ENCODE measurements around the gene CTU2. TPM values are rescaled to one million over a fixed set of nuclear protein-coding genes. Genes with fewer than 3 reads are reported as not detected.

Gene CTU2
- total RNA-seq, 1 experiment from 2014 or later: 24.8 TPM

DNA sequence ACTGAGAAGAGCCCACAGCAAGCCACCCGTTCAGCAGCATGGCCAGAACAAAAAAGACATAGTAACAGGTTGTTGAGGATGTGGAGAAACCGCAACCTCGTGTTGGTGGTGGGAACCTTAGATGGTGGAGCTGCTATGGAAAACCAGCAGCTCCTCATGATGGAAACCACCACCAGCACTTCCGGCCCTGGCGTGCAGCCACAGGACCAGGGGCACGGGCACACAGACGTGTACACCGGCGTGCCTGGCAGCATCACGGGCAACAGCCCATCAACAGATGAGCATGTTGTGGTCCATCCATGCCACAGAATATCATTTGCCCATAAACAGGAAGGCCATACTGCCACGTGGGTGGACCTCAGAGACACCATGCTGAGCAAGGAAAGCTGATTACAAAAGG, 11.9 kb downstream of the CTU2 start:
- TF ChIP-seq POLR2AphosphoS5 (IDR thresholded peaks at IDR 0.05; ENCODE audit: low read depth, low read length) (no peak), SIN3A (IDR thresholded peaks at IDR 0.05; ENCODE audit: borderline replicate concordance, insufficient read depth, low read depth, low read length) (no peak), TCF7L2 (IDR thresholded peaks at IDR 0.05; ENCODE audit: low read depth, low read length) (no peak)
- TF ChIP-seq, protein P1, sequence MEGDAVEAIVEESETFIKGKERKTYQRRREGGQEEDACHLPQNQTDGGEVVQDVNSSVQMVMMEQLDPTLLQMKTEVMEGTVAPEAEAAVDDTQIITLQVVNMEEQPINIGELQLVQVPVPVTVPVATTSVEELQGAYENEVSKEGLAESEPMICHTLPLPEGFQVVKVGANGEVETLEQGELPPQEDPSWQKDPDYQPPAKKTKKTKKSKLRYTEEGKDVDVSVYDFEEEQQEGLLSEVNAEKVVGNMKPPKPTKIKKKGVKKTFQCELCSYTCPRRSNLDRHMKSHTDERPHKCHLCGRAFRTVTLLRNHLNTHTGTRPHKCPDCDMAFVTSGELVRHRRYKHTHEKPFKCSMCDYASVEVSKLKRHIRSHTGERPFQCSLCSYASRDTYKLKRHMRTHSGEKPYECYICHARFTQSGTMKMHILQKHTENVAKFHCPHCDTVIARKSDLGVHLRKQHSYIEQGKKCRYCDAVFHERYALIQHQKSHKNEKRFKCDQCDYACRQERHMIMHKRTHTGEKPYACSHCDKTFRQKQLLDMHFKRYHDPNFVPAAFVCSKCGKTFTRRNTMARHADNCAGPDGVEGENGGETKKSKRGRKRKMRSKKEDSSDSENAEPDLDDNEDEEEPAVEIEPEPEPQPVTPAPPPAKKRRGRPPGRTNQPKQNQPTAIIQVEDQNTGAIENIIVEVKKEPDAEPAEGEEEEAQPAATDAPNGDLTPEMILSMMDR (IDR thresholded peaks at IDR 0.05): no peak
- TF ChIP-seq, protein P2, sequence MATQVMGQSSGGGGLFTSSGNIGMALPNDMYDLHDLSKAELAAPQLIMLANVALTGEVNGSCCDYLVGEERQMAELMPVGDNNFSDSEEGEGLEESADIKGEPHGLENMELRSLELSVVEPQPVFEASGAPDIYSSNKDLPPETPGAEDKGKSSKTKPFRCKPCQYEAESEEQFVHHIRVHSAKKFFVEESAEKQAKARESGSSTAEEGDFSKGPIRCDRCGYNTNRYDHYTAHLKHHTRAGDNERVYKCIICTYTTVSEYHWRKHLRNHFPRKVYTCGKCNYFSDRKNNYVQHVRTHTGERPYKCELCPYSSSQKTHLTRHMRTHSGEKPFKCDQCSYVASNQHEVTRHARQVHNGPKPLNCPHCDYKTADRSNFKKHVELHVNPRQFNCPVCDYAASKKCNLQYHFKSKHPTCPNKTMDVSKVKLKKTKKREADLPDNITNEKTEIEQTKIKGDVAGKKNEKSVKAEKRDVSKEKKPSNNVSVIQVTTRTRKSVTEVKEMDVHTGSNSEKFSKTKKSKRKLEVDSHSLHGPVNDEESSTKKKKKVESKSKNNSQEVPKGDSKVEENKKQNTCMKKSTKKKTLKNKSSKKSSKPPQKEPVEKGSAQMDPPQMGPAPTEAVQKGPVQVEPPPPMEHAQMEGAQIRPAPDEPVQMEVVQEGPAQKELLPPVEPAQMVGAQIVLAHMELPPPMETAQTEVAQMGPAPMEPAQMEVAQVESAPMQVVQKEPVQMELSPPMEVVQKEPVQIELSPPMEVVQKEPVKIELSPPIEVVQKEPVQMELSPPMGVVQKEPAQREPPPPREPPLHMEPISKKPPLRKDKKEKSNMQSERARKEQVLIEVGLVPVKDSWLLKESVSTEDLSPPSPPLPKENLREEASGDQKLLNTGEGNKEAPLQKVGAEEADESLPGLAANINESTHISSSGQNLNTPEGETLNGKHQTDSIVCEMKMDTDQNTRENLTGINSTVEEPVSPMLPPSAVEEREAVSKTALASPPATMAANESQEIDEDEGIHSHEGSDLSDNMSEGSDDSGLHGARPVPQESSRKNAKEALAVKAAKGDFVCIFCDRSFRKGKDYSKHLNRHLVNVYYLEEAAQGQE (IDR thresholded peaks at IDR 0.05; ENCODE audit: insufficient read depth in 1 of 2, low read depth in 2 of 2, low read length in 1 of 2): no peak
- in situ Hi-C loops (cut with HindIII; ENCODE audit: low pct_unique_long_range_greater_than_20kb, low sequenced_read_pairs) (no loop called here), intact Hi-C loops (cut with micrococcal nuclease; ENCODE audit: unreplicated experiment) (no loop called here)
- ChIA-PET CTCF (no interaction called here), POLR2A (no interaction called here)
- peaks cover 2% of the 10 kb centered on the region for H3K36me3 ChIP-seq (ENCODE audit: control insufficient read depth, insufficient read depth, low read length)
- H3K4me1 ChIP-seq (ENCODE audit: control insufficient read depth, insufficient read depth, low read length): no peaks in the 10 kb centered on the region; the same call in 1 of the 2 replicates
- H3K27me3 ChIP-seq (ENCODE audit: control insufficient read depth, insufficient read depth, low read length): no peaks in the 10 kb centered on the region
- BruUV-seq (replicated peaks): no TSS peak
- ATAC-seq (no peak), DNase-seq (ENCODE audit: low read depth, low spot score) (no peak)
- no peak overlapping the region for H3K27ac ChIP-seq (ENCODE audit: low read length)
- H3K9me3 ChIP-seq (ENCODE audit: control insufficient read depth, insufficient read depth, low read depth, low read length): no peaks in the 10 kb centered on the region
- H3K4me3 ChIP-seq (ENCODE audit: low read depth in 2 of 2, low read length in 2 of 2): no peak overlapping the region

DNA sequence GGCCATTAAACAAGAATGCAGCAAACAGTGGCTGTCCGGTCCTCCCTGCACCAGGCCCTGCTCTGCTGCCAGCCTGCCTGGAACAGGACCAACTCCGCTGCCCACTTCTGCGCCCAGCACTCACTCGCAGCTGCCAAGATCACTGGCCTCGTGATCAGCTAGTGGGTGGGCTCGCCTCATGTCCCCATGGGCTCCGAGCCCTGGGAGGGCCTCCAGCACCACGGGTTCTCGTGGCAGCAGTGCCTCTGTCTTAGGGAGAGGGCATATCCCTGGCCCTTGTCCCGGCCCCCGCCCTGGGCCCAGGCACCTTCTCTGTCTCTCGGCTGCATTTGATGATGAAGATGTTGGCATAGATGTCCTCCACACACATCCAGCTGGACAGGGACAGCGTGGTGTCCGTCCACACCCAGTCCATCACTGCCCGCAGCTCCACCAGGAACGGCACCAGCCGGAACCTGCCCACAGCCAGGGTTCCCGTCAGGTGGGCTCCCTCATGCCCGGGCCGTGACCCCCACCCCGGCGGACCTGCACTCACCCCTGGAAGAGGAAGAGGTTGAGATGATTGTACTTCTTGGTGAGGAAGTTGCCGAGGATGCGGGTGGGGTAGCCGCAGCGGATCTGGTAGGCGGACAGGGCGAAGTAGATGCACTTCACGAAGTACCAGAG, 13.1 kb downstream of the CTU2 start:
- H3K27me3 ChIP-seq (ENCODE audit: control insufficient read depth, insufficient read depth, low read length): no peaks in the 10 kb centered on the region

More for the DNA sequence above, 13.1 kb downstream of the CTU2 start:
- in situ Hi-C loops (cut with HindIII; ENCODE audit: low pct_unique_long_range_greater_than_20kb, low sequenced_read_pairs): no loop called here
- intact Hi-C loops (cut with micrococcal nuclease; ENCODE audit: unreplicated experiment): no loop called here
- DNase-seq (ENCODE audit: low read depth, low spot score): no peak
- no peak for ATAC-seq
- Histone ChIP-seq H3K27ac (ENCODE audit: low read length) (no peak overlapping the region), H3K9me3 (ENCODE audit: control insufficient read depth, insufficient read depth, low read depth, low read length) (no peaks in the 10 kb centered on the region), H3K4me1 (ENCODE audit: control insufficient read depth, insufficient read depth, low read length) (no peaks in the 10 kb centered on the region), H3K4me3 (ENCODE audit: low read depth in 2 of 2, low read length in 2 of 2) (no peak overlapping the region), H3K36me3 (ENCODE audit: control insufficient read depth, insufficient read depth, low read length) (peaks cover 2% of the 10 kb centered on the region)
- TF ChIP-seq, protein P2 (IDR thresholded peaks at IDR 0.05; ENCODE audit: insufficient read depth in 1 of 2, low read depth in 2 of 2, low read length in 1 of 2): no peak
- TF ChIP-seq TCF7L2 (IDR thresholded peaks at IDR 0.05; ENCODE audit: low read depth, low read length) (no peak), POLR2AphosphoS5 (IDR thresholded peaks at IDR 0.05; ENCODE audit: low read depth, low read length) (no peak), SIN3A (IDR thresholded peaks at IDR 0.05; ENCODE audit: borderline replicate concordance, insufficient read depth, low read depth, low read length) (no peak)
- TF ChIP-seq, protein P1 (IDR thresholded peaks at IDR 0.05): no peak
- no TSS peak for BruUV-seq (replicated peaks)
- ChIA-PET POLR2A (no interaction called here), CTCF (no interaction called here)
